HG02571 (cell line): Measurements from ENCODE around the gene TMBIM4.
"Not testable (repeated sequence)": the region's sequence is repeated elsewhere in the genome, so short reads cannot be mapped to it uniquely, and the experiment has no call there.

Experiments used
- ATAC-seq: cut with Tn5 transposase; IDR thresholded peaks from one replicate; pipeline ENCODE4 v1.9.1; 2021; ENCODE audit warnings: mild to moderate bottlenecking, moderate library complexity; ENCODE audit not compliant: unreplicated experiment

TMBIM4 gene

DNA sequence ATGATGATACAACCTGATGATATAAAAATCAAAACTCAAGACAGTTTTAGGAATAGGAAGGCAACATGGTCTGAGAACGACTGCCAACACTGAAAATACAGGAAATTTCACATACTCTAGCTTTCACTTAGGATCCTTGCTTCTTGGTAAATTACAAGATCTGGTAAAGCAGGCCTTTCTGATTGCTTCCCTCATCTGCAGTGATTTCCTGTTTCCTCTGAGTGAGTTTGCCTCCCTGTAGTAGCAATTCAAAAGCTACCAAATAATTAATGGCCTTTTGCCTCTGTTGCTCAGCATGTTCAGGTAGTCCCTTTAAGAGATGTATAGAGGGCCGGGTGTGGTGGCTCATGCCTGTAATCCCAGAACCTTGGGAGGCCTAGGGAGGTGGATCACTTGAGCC is 17.2 kb upstream of the TMBIM4 start:
- no peak for ATAC-seq

DNA sequence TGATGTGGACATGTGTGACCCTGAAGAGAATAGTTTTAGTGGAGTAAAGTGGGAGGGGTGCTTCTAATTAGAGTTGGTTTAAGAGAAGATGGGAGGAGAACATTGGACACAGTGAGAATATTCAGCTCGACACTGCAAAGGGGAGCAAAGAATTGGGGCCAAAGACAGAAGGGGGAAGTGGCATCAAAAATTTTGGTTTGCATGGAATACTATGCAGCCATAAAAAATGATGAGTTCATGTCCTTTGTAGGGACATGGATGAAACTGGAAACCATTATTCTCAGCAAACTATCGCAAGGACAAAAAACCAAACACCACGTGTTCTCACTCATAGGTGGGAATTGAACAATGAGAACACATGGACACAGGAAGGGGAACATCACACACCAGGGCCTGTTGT is 15.0 kb upstream of the TMBIM4 start:
- ATAC-seq = not testable (repeated sequence)

DNA sequence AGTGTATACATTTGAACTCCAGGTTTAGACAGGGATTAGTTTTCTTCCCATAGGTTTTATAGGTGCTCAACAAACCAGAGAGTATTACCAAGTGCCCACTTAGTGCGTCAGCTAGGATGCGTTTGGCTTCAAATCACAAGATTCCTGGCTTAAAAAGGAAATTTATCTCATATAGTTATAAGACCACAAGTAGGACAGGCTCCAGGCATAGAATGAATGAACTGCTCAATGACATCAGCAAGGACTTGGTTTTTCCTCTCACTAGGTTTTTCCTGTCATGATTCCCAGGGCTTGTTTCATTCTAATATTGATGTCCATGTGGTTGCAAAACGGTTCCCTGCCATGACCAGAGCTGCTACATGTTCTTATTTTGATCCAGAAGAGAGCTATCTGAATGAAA is 13.2 kb upstream of the TMBIM4 start:
- no peak for ATAC-seq

DNA sequence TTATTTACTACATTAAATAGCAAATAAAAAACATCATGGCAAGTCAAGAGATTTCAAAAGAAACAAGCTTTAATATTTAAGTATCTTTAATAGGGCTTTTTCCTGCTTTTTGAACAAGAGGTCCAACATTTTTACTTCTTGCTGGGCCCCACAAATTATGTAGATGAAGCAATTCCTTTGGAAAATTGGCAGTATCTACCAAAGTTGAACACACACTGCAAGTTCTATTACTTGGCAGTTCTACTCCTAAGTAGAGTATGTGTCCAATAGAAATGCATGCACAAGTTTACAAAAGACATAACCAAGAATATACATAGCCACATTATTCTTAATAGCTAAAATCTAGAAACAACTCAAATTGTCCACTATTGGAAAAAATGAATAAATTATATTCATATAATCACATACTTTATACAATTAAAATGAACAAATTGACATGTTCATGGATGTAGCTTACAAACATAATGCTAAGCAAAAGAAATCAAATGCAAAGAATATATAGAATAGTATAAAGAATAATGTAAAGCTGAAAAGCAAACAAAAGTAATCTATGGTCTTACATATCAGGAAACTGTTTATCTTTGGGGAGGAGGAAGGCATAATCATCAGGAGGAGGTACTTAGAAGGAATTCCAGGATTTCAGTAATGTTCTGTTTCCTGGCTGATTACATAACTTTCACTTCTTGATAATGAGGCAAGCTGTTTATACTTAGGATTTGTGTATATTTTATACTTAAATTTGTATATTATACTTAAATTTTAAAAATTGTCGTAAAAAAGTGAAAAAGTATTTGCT is 6.5 kb upstream of the TMBIM4 start:
- no peak for ATAC-seq

DNA sequence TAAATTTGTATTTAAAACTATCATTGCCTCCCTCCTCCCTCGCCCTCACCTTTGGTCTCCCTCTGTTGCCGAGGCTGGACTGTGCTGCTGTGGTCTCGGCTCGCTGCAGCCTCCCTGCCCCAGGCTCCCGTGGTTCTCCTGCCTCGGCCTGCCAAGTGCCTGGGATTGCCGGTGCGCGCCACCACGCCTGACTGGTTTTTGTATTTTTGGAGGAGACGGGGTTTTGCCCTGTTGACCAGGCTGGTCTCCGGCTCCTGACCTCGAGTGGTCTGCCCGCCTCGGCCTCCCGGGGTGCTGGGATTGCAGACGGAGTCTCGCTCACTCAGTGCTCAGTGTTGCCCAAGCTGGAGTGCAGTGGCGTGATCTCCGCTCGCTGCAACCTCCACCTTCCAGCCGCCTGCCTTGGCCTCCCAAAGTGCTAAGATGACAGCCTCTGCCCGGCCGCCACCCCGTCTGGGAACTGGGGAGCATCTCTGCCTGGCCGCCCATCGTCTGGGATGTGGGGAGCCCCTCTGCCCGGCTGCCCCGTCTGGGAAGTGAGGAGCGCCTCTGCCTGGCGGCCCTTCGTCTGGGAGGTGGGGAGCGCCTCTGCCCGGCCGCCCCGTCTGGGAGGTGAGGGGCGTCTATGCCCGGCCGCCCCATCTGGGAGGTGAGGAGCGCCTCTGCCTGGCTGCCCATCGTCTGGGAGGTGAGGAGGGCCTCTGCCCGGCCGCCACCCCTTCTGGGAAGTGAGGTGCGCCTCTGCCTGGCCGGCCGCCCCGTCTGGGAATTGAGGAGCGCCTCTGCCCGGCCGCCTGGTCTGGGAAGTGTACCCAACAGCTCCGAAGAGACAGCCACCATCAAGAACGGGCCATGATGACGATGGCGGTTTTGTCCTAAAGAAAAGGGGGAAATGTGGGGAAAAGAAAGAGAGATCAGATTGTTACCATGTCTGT is 4.9 kb upstream of the TMBIM4 start:
- not testable (repeated sequence) for ATAC-seq

DNA sequence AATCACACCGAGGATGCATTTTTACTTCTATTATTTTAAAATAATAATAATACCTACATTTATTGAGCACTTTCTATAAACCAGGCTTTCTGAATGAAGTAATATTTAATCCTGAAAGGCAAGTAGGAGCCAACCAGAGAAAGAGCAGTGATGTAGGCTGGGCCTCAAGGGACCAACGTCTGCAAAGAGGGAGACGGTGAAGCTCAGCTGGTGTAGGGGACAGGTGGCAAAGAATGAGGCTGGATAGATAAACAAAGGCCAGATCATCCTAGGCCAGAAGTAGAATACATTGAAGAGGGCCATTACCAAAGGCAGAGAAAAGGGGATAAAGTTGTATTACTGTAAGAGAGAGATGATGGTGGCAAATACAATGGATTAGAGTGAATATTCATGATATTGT is 810 bp upstream of the TMBIM4 start:
- no peak for ATAC-seq

DNA sequence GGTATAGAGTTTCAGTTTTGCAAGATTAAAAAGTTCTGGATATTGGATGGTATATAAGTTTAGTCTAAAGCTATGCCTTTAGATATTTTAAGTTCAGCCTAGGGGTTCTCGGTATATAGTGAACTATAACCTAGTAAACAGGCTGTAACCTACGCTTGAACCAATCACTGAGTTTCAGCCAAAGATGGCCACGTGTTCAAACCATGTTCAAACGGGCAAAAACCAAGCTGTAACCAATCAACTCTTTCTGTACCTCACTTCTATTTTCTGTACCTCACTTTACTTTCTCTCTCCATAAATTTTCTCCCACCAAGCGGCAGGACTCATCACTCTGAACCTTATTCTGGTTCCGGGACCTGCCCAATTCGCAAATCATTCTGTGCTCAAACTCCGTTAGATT is 1.4 kb downstream of the TMBIM4 start:
- ATAC-seq = no peak

DNA sequence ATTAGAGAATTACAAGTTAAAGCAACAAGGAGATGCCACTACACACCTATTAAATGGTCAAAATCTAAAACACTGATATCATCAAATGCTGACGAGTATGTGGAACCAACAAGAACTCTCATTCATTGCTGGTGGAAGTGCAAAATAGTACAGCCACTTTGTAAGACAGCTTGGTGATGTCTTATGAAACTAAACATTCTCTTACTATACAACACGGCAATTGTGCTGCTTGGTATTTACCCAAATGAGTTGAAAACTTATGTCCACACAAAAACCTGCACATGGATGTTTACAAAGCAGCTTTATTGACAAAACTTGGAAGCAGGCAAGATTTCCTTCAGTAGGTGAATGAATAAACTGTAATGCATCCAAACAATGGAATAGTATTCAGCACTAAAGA is 3.2 kb downstream of the TMBIM4 start:
- ATAC-seq = no peak

DNA sequence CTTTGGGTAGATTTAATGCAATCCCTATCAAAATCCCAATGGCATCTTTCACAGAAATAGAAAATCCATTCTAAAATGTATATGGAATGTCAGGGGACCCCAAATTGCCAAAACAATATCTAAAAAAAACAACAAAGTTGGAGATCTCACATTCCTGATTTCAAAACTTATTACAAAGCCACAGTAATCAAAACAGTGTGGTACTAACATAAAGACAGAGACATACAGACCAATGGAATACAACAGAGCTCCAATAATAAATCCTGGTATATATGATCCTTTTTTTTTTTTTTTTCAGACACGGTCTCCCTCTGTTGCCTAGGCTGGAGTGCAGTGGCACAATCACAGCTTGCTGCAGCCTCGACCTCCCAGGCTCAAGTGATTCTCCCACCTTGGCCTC is 4.7 kb downstream of the TMBIM4 start:
- ATAC-seq = no peak

DNA sequence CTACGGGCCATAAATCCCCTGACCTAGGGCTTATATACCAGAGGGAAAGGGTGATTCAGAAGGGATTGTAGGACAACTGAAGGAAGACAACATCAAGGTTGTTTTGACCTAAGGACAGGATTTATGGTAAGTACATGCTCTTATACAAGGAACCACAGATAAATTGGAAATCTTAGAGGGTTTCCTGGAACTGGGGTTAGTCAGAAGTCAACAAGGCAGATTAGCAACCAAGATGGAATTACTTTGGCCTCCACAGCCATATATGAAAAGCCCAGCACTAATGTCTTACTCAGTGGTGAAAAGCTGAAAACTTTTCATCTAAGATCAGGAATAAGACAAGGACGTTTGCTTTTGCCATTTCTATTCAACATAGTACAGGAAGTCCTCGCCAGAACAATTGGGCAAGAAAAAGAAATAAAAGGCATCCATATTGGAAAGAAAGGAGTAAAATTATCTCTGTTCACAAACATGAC is 5.4 kb downstream of the TMBIM4 start:
- no peak for ATAC-seq

DNA sequence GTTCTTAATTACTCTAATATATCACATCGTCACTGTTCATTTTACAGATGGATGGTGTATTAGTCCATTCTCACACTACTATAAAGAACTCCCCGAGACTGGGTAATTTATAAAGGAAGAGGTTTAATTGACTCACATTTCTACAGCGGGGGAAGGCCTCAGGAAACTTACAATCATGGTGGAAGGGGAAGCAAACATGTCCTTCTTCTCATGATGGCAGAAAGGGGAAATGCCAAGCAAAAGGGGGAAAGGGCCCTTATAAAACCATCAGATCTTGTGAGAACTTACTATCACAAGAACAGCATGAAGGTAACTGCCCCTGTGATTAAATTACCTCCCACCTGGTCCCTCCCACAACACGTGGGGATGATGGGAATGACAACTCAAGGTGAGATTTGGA is 6.5 kb downstream of the TMBIM4 start:
- no peak for ATAC-seq

DNA sequence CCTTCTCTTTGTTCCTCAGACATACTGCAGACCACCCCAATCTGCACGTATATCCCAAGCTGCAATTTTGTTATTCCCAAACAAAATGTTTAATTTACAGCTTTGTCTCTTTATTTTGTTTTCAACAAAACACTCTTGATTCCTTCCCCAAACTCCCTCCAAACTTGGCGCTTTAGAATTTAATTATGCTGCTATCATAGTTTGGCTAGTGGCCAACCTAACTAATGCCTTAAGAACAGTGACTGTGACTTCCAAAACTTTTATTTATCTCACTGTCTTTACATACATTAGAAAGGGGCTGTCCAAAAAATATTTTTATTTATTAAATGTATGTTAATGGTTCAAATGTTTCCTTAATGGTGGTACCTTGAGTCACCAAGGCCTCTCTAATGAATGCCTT is 7.1 kb downstream of the TMBIM4 start:
- ATAC-seq = no peak

DNA sequence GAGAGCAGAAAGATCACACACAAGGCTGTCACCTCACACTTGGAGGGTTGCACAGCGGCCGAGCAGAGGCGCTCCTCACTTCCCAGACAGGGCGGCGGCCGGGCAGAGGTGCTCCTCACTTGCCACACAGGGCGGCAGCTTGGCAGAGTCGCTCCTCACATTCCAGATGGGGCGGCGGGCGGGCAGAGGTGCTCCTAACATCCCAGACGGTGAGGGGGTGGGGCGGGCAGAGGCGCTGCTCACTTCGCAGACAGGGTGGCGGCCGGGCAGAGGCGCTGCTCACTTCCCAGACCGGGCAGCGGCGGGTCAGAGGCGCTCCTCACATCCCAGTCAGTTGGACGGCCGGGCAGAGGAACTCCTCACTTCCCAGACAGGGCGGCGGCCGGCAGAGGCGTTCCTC is 9.1 kb downstream of the TMBIM4 start:
- ATAC-seq = no peak

DNA sequence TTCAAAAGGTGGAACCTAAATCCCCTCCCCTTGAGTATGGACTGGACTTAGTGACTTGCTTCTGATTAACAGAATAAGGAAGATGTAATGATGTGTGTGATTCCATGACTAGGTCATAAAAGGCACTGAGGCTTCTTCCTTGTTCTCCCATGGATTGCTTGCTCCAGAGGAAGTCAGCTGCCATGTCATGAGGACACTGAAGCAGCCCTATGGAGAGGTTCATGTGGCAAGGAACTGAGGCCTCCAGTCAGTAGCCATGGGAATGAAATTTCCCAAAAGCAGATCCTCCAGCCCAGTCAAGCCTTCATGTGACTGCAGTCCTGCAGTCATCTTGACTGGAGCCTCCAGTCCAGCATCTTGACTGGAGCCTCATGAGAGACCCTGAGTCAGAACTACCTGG is 10.7 kb downstream of the TMBIM4 start:
- no peak for ATAC-seq

DNA sequence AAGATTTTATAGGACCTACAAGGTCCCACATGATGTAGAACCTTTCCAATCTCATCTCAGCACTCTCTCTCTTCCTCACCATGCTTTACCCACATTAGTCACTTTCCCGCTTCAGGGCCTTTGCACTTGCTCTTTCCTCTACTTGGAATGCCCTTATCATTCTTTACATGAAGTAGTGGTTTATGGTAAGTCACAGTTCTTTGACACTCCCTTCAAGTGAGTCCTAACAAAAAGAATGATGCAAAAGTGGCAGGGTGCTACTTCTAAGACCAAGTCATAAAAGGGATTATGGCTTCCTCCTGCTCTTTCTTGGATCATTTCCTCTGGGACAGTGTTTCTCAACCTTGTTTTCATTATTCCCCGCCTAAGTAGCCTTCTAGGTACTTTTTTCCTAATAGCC is 13.1 kb downstream of the TMBIM4 start:
- ATAC-seq = no peak

DNA sequence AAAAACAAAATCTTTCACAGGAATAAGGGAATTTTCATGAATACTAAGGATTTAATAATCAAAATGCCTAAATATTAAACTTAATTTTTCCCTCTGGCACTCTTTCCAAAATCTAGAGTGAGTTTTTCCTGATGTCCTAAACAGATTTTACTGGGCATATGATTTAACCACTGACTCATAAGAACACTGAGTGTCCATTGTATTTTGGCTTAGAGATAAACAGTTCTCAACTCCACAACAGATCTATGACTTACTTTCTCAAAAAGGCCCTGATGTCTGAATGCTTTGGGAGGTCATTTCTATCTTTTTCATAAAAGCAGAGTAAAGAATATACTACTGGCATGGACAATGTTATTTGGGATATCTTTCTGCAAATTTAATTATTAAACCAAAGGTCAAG is 15.0 kb downstream of the TMBIM4 start:
- ATAC-seq = no peak

DNA sequence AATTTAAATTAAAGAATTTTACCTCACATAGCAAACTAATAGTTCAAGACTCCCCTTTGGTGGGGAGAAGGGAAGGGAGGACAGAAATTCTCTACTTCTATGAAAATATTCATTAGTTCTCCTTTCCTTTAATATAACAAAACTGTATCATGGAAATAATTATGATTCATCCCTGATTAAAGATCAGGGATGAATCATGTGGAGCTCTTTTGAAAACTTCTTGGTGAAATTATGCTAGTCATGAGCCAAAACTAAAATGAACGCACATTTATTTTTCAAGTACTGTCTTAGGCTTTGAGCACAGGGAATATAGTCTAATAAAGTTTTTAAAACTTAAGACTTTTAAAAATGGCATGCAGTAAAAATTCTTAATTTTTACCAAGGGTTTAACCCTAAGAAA is 17.1 kb downstream of the TMBIM4 start:
- no peak for ATAC-seq

DNA sequence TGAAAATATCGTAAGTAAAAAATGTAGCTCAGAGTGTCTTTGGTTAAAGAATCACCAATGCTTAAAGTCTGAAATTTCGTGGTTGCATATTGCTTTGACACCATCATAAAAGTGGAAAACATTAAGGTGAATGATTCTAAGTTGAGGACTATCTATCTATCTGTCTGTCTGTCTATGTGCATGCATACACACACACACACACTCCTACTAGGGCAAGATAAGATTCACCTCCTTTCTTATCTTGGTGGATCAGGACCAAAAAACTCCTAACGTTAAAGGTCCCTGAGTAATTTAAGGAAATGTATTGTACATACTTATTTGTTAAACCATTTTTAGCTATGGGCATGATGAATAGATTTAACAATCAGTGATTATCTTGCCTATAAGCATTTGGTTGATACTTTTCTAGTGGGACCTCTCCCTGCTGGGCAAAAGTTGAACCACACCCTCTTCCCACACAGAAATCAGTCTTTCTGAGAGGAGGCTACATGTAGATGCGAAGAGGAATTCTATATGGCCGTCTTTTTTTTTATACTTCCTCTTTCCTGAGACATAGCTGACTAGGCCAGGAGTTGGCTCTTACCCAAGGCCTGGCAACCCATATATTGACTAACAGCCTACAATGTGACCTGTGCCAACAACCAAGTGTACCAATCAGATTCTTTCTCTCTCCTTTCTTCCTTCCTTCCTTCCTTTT is 19.9 kb downstream of the TMBIM4 start:
- no peak for ATAC-seq

DNA sequence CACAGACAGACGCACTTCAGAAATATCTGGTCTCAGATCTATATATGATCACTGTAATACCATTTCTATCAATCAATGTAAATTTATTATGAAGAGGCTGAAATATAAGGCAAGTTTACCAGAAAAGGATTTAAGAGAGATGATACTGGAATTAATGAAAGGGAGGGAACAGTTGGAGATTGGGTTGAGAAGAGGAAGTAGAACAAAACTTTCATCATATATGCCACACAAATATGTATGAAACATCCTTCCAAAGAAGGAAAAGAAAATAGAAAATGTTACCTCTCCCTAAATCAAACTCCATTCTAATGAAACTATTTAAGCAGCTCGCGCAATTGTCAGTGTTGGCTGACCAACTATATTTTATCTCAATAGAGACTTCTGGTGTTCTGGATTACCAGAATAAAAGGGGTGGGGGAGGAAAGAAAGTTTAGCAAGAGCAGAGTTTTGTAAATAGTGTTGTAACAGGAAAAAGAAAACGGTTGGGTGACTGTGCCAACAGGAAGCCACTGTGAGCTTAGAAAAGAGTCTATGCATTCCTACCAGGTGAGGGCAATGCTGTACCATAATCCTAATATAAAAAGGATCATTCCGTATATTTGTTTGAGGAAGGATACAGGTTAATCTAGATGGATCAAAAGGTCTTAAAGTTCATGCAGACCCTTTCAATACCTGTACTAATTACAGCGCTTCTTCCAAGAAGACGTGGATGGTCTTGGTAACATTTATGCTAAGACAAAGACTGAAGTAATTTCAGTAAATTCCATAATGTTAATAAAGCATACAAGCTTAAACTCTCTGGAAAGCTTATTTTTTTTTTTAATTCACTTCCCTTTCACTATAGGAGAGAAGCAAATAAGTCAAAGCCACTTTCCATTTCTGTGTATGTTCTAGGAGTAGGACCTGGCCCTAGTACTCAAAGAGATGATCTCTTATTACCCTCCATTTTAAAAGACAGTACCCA is 24.7 kb downstream of the TMBIM4 start:
- ATAC-seq = no peak

DNA sequence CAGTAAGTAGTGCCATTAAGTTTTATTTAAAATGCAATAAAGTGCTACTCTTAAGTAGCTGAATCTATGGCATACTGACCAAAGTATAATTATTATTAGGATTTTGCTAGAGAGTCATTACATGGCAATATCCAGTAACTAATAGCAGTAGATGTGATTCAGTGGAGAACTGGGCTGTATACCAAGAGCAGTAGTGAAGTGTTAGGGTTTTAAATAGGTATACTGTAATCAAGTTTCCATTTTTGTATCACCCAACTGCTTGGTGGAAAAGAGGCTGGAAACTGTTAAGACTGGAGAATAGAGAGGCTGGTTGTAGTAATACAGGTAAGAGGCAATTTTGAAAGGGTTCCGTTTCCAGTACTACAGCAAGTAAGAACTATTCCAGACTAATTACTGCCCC is 25.9 kb downstream of the TMBIM4 start:
- no peak for ATAC-seq
